Measurements from ENCODE around the gene PRRX1. TPM values are rescaled to one million over a fixed set of nuclear protein-coding genes. Genes with fewer than 3 reads are reported as not detected.

PRRX1 gene
- total RNA-seq, 2 experiments from 2014 or later: not detected

- TF ChIP-seq CTCF (IDR thresholded peaks at IDR 0.05): no peak
- CTCF ChIA-PET: no interaction called here
- H3K9me3 Mint-ChIP-seq: no peaks in the 10 kb centered on the region
- intact Hi-C loops (cut with micrococcal nuclease): no loop called here
- DNase-seq (no peak), ATAC-seq (no peak)
- no peak overlapping the region for H3K27ac Mint-ChIP-seq
- no peaks in the 10 kb centered on the region for H3K36me3 Mint-ChIP-seq (ENCODE audit: low read depth)
- no peaks in the 10 kb centered on the region for H3K4me1 Mint-ChIP-seq (ENCODE audit: low read depth)
- H3K4me3 Mint-ChIP-seq: no peak overlapping the region
- POLR2A ChIA-PET: no interaction called here
- H3K27me3 Mint-ChIP-seq: no peaks in the 10 kb centered on the region
These were observed 50.2 kb downstream of the PRRX1 start for GRCh38 chr1:170714163-170714562.

DNA sequence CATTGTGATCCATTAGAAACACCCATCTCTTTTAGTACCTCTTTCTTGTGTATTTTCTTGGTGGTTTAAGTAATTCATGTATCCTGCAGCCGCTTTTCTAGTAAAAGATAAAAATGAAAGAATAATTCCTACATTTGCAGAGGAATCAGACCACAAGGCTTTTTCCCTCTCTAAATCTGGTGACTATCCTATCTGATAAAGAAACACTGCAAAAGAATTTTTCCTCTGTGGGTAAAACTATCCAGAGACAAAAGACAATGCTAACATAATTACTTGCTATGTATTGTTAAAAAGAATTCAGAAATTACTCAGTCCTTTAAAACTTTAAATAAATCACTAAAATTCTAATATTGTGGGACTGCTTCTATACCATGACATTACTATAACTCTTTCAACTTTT lies 51.0 kb downstream of the PRRX1 start:
- DNase-seq (no peak), ATAC-seq (no peak)
- no peaks in the 10 kb centered on the region for H3K9me3 Mint-ChIP-seq
- no peaks in the 10 kb centered on the region for H3K27me3 Mint-ChIP-seq
- H3K4me3 Mint-ChIP-seq: no peak overlapping the region
- CTCF ChIA-PET: no interaction called here
- no peaks in the 10 kb centered on the region for H3K4me1 Mint-ChIP-seq (ENCODE audit: low read depth)
- POLR2A ChIA-PET: no interaction called here
- no peak overlapping the region for H3K27ac Mint-ChIP-seq
- TF ChIP-seq CTCF (IDR thresholded peaks at IDR 0.05): no peak
- intact Hi-C loops (cut with micrococcal nuclease): no loop called here
- H3K36me3 Mint-ChIP-seq (ENCODE audit: low read depth): no peaks in the 10 kb centered on the region

DNA sequence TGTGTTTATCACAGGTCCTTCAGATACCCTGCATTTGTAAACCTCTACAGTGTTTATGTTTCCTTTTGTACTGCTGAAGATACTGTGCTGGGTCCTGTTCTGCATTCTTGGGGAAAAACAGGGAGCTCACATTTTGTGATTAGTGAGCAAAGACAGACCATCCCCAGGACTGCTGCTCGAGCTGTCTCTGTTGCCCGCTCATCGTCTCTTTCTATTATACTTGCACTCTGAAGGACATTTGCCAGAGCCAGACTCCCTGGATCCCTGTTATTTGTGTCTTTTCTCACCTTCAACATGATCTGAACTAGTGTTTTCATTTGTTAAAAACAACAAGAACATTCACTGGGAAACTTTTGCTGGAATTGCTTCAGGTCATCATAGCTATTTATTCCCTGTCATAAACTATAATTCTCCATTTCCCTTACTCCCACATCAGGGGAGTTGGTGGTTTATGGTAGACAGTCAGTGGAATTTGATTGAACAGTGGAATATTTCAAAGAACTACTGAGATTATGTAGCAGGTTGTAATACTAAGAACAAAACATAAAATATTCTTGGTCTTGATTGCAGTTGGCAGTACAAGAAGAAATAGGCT lies 53.0 kb downstream of the PRRX1 start:
- no peaks in the 10 kb centered on the region for H3K4me1 Mint-ChIP-seq (ENCODE audit: low read depth)
- no peaks in the 10 kb centered on the region for H3K36me3 Mint-ChIP-seq (ENCODE audit: low read depth)
- no peak for DNase-seq
- H3K4me3 Mint-ChIP-seq: no peak overlapping the region
- H3K27me3 Mint-ChIP-seq: peaks cover 5% of the 10 kb centered on the region
- ChIA-PET CTCF (interaction anchor here (1.2 kb wide), 1 partner anchor 28 kb away, joined by 3 read pairs; no protein-coding TSS in a partner anchor), POLR2A (interaction anchor here (0.6 kb wide), 1 partner anchor 184 kb away, joined by 4 read pairs; no protein-coding TSS in a partner anchor)
- TF ChIP-seq CTCF (IDR thresholded peaks at IDR 0.05): no peak
- H3K27ac Mint-ChIP-seq: no peak overlapping the region
- no peak for ATAC-seq
- intact Hi-C loops (cut with micrococcal nuclease): no loop called here
- H3K9me3 Mint-ChIP-seq: no peaks in the 10 kb centered on the region

DNA sequence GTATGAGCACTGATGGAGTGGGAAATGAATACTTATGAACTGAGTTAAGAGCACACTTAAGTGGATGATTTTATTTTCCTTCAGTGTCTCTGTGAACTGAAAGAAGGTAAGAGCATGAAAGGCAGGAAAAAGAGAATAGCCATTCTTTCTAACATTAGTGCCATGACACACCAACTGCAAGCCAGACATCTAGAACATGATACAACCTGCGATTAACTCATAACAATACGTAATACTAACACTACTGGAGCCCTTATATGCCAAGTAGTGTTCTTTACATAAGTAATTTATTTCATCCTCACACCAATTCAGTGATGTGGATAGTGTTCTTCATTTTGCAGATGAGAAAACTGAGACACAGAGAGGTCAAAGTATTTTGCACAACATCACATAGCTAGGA lies 56.7 kb downstream of the PRRX1 start:
- H3K9me3 Mint-ChIP-seq: no peaks in the 10 kb centered on the region
- ATAC-seq (no peak), DNase-seq (no peak)
- POLR2A ChIA-PET: no interaction called here
- H3K4me3 Mint-ChIP-seq: no peak overlapping the region
- H3K27me3 Mint-ChIP-seq: peaks cover 5% of the 10 kb centered on the region
- no peak overlapping the region for H3K27ac Mint-ChIP-seq
- CTCF ChIA-PET: no interaction called here
- intact Hi-C loops (cut with micrococcal nuclease): no loop called here
- no peaks in the 10 kb centered on the region for H3K4me1 Mint-ChIP-seq (ENCODE audit: low read depth)
- no peaks in the 10 kb centered on the region for H3K36me3 Mint-ChIP-seq (ENCODE audit: low read depth)
- TF ChIP-seq CTCF (IDR thresholded peaks at IDR 0.05): no peak

DNA sequence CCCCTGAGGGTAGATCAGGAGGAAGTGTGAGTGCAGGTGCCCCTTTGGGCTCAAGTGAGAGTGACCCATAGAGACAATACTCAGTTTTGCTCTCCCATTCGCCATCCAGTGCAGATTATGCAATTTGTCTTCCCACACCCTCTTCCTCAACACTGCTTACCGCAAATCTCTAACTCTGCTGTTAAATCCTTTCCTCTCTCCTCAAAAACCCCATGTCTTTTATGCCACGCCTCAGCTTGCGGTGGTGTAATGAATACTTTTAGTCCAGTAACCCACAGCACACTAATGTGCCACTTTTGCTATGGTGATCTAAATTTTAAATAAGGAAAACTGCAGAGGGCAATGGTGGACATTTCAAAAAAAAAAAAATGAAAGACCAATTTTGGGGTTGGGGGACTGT lies 57.7 kb downstream of the PRRX1 start:
- DNase-seq: no peak
- no peak overlapping the region for H3K4me3 Mint-ChIP-seq
- TF ChIP-seq CTCF (IDR thresholded peaks at IDR 0.05): no peak
- H3K4me1 Mint-ChIP-seq (ENCODE audit: low read depth): no peaks in the 10 kb centered on the region
- H3K27ac Mint-ChIP-seq: no peak overlapping the region
- intact Hi-C loops (cut with micrococcal nuclease): no loop called here
- H3K27me3 Mint-ChIP-seq: peaks cover 5% of the 10 kb centered on the region
- ATAC-seq: no peak
- CTCF ChIA-PET: no interaction called here
- no peaks in the 10 kb centered on the region for H3K9me3 Mint-ChIP-seq
- H3K36me3 Mint-ChIP-seq (ENCODE audit: low read depth): no peaks in the 10 kb centered on the region
- POLR2A ChIA-PET: no interaction called here
